Cardiac septum (tissue), 1 donor: ENCODE data around the gene PCOLCE2. TPM values are rescaled to one million over a fixed set of nuclear protein-coding genes. Genes with fewer than 3 reads are reported as not detected.
A peak's percentile ranks its signal among the peaks of the same experiment; 100 is the strongest.

Experiments used
- DNase-seq: peaks from one replicate; pipeline ENCODE4 v3.0.0-alpha.2; 2020; ENCODE audit warnings: low spot score
- intact Hi-C: fragments of 100-400 bp; cut with DNase I; formaldehyde crosslinking; loops from one replicate; pipeline ENCODE4 v1.14.0; 2022
- long read RNA-seq: library from polyadenylated mRNA; unstranded; transcript quantifications from one replicate; pipeline ENCODE4 v2.0.0, GENCODE V29; 2021
- total RNA-seq: library from RNA; stranded (reverse); fragmentation: NEBNext Ultra II Directional; extraction: Animal tissue kit (Norgen Biotek cat#: 25700); gene quantifications from one replicate; pipeline ENCODE4 v1.2.1, GENCODE V29; 2021
- donor health status: DM: no; HTN: no; CAD: no.

Gene PCOLCE2, protein sequence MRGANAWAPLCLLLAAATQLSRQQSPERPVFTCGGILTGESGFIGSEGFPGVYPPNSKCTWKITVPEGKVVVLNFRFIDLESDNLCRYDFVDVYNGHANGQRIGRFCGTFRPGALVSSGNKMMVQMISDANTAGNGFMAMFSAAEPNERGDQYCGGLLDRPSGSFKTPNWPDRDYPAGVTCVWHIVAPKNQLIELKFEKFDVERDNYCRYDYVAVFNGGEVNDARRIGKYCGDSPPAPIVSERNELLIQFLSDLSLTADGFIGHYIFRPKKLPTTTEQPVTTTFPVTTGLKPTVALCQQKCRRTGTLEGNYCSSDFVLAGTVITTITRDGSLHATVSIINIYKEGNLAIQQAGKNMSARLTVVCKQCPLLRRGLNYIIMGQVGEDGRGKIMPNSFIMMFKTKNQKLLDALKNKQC
- total RNA-seq = 42.2 TPM
- long read RNA-seq, transcript PCOLCE2-201 (9 exons, 2,021 nt) = major isoform, 67 of 71 reads
- long read RNA-seq, partial matches to known transcripts = 3 of 71 reads
- long read RNA-seq, other reads (novel, unspliced or antisense) = 1 of 71 reads

DNA sequence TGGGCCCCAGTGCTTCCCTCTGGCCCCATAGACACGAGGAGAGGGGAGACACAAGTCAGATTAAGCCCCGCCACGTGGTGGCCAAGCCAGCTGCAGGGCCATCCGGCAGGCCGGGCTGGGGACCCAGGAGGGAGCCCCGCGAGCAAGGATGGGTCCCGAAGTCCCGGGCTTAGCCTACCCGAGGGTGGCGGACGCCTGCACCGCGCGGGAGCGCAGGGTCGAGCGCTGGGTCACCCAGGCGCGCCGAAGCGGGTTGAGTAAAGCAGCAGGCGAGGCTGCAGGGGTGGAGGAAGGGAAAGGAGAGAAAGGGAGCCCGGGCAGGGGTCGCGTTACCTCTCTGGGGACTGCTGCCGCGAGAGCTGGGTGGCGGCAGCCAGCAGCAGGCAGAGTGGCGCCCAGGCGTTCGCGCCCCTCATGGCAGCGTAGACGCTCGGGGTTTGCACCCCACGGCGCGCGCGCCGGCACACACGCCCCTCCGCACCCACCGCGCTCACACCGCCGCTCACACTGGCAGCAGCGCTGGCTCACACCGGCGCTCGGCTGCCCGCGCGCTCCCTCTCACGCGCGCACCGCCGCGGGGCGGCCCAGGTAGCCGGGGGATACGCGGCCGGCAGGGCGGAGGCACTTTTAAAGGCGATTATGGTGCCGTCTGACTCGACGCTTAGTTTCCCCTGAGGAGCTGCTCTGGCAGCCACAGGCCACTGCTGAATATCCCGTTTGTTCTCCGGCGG is at the start of gene PCOLCE2:
PCOLCE2 (minus strand) TSS at position 603 of the 731 bp plus-strand sequence; CDS start at position 416, 187 bp downstream.
- DNase-seq = peak; percentile 80
- intact Hi-C loops = no loop called here

DNA sequence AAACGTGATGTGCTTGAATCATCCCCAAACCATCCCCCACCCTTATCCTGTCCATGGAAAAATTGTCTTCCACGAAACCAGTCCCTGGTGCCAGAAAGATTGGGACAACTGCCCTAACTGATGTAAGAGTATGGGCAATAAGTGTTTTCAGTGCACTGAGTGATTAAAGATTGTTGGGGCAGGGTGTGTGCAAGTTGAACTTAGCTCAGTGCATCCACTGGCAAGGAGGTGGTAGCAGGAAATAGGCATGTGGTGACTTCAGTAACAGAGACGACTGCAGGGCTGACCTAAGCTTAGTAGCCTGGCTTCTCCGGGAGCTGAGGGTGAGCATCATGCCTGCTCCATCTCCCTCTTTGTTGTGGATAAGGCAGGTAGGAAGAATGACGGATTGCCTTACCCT is 47.1 kb upstream of the PCOLCE2 start:
- intact Hi-C loops = no loop called here

DNA sequence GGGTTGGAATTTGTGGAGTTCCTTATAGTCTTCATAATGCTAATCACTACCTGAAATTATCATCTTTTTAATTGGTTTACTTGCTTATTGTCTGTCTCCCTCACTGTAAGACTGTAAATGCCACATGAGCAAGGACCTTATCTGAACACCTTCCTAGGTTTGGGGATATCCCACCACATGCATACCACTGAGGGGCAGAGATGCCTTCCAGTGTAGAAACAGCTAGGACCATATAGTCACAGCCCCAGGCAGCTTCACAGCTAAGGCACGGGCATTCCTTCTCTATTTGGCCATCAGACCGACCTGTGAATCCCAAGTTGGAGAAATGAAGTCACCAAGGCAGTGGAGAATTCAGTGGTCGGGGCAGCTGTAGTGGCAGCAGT is 46.0 kb upstream of the PCOLCE2 start:
- intact Hi-C loops = loop anchor here (5.0 kb wide), 2 partner anchors 47 to 108 kb away; no protein-coding TSS in a partner anchor
- no peak for DNase-seq

More for the DNA sequence above, 47.1 kb upstream of the PCOLCE2 start:
- DNase-seq = no peak

DNA sequence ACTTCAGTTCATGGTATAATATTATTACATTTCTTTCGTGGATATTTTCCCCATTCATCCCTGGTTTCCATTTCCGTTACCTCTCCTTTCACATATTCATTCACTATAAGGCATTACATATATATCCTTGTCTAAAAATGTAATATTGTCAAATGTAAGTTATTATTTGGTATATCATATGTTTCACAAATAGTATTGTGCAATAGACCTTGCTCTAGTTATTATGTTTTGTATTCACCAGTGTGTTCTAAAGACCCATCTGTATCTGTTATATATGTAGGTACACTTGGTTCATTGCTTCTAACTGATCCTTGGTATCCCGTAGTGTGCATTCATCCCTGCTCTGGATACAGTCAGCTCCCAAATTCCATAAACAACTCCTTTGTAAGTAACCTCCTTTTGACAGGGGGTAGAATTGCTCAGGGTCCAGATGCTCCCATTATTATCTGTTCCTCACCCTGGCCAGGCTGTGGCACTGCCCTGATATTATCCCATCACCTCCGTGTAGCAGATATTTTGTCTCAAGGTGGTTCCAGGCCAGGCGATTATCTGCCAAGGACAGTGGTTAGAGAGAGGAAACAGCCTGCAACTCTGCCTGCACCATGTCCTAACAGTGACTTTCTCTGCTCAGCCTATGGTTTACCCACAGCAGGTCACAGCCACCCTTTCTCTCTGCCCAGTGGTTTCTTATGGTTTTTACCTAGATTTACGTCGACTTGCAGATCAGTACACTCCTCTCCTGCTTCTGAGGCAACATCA is 45.4 kb upstream of the PCOLCE2 start:
- intact Hi-C loops = loop anchor here (5.0 kb wide), 2 partner anchors 48 to 107 kb away; no protein-coding TSS in a partner anchor
- no peak for DNase-seq

DNA sequence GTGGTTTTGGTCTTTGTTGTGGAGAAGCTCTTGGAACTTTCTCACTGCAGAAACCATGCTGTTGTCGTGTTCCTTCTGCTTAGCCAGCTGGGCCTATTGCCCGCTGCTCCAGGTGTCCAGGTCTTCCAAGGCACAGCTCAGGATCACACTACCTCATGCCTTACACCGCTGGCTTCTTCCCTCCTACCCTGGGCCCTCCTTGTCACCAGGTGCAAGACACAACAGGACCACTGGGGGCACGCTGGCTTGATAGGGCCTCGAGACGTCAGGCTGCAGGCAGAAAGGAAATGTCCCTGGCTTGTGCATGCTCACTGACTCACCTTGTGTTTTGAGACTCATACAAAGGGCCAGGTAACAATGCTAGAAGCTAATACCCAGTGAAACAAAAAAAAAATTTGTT is 42.3 kb upstream of the PCOLCE2 start:
- intact Hi-C loops = loop anchor here (5.0 kb wide), 2 partner anchors 51 to 104 kb away; no protein-coding TSS in a partner anchor
- DNase-seq = no peak

DNA sequence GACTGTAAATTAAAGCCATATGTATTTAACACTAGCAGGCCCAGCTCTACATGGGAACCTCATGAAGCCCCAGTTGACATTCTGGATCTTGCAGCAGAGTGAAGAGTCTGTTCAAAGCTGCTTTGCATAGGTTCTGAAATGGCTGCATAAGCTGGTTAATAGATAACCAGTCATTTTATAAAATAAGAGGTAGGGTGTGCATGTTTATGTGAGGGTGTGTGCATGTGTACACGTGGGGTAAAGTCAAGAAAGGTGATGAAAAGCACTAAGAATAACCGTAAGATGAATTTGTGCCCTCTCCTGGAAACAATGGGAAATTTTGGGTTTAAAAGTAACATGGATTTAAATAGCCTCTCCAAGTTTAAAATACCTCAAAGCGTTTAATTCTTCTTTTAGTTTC is 41.6 kb upstream of the PCOLCE2 start:
- intact Hi-C loops = loop anchor here (5.0 kb wide), 2 partner anchors 52 to 103 kb away; no protein-coding TSS in a partner anchor
- no peak for DNase-seq

DNA sequence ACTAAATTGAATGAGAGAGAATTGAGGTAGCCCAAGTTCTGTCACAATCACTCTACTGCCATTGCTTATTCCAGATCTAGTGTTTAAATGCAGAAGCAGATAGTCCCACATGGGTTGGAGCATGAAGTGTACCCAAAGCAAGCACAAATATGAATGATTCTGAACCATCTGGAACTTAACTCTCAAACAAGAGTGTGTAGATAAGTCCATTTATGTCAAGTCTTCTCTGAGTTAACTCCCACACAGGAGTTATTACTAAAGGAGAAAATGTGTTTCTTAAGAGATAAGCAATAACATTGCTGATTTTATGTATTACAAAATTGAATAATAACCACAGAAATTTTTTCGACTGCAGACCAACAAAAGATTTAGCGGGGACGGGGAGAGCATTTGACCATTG is 41.0 kb upstream of the PCOLCE2 start:
- intact Hi-C loops = loop anchor here (2.0 to 5.0 kb wide), 3 partner anchors 52 to 103 kb away; no protein-coding TSS in a partner anchor
- no peak for DNase-seq

DNA sequence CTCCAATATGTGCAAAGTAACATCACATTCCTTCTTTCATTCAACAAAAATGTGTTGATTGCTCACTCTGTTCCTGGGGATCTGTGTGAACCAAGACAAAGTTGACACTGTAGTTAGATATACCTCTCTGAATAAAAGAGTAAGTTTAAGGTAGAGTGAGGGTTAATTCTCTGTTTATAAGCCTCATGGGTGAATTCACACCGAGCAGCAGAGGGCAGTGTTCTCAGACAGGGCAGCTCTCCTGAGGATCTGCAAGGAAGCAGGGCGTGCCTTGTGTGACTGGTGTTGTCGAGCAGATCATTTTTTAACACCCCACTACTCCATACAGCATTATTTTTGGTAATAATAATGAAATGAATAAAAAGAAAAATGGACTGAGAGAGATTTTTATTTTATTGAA is 40.2 kb upstream of the PCOLCE2 start:
- intact Hi-C loops = loop anchor here (2.0 kb wide), 1 partner anchor 64 kb away; no protein-coding TSS in a partner anchor
- DNase-seq = no peak

DNA sequence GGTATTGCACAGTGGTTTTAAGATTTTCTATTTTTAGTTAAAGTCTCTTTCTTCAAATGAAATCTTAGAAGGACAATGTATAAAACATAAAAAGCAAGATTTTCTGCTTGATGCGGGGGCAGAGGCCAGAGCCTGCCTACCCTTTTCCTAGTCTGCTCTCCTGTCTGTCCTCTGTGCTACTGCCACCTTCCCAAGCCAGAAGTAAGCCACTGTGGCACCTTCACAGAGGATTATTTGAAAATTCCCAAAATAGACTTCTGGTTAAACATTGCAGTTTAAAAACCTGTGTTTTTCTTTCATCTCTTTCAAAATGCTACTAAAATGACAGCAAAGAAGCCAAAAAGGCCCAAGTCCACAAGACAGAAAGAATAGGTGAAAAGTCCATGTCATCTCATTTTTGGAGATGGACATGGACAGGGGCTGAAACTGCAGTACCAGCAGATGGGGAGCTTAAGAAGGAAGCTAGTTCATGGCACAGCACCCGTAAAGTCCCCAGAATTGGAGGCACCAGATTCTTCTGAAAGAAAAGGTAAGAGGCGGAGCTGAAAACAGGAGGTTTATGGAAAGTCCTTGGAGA is 37.6 kb upstream of the PCOLCE2 start:
- intact Hi-C loops = no loop called here

DNA sequence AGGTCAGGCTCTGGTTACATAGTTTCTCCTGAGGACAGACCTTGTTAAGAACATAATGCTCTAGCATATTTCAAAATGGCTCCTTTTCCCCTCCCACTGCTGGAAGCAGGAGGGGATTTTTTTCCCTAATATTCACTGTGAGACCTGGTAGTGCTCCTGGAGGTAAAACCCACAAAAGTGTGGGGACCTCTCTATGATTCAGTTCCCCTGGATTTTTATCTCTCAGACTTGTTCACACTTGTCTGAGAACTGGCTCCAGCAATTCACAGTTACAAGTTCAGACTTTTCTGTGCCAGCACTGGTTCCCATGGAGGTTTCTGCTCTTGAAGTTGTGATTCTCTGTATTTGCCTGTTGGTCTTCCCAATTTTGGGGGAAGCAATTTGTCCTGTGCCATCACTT is 36.3 kb upstream of the PCOLCE2 start:
- DNase-seq = no peak
- intact Hi-C loops = no loop called here

More for the DNA sequence above, 37.6 kb upstream of the PCOLCE2 start:
- no peak for DNase-seq

DNA sequence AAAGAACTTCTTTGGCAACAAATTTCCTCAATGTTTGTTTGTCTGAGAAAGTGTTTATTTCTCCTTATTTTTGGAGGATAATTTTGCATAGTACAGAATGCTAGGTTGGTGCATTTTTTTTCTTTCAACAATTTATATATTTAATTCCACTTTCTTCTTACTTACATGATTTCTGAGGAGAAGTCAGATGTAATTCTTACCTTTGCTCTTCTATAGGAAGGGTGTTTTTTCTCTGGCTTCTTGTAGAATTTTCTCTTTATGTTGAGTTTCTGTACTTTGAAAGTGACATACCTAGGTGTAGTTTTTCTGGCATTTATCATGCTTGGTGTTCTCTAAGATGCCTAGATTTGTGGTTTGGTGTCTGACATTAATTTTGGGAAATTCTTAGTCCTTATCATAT is 34.8 kb upstream of the PCOLCE2 start:
- DNase-seq = no peak
- intact Hi-C loops = no loop called here

DNA sequence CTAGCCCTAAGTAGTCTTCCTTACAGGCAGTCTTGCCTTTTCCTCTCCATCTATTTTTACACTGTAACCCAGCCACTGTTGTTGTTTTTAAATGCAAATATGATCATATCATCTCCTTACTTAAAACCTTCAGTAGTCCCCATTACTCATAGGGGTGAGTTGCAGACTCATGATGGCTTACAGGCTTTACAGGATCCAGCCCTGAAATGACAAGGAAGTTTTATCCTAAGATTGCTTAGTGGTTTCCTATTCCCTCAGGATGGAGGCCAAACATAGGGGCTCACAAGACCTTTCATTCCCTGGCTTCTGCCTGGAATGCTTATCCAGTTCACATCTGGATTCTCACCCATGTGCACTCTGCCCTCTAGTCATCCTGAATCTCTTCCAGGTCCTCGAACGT is 27.7 kb upstream of the PCOLCE2 start:
- no peak for DNase-seq
- intact Hi-C loops = no loop called here

DNA sequence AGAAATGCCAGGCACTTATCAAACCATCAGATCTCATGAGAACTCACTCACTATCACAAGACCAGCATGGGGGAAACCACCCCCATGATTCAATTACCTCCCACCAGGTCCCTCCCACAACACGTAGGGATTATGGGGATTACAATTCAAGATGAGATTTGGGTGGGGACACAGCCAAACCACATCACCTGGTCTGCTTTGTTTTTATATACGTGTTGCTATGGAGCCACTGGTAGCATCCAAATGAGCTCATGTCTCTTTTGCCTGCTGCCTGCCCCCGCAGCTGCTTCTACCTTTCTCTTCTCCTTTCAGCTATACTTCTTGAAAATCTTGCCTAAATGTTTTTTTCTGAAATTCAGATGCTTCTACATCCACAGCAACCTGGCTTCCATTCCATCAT is 26.8 kb upstream of the PCOLCE2 start:
- no peak for DNase-seq
- intact Hi-C loops = no loop called here

DNA sequence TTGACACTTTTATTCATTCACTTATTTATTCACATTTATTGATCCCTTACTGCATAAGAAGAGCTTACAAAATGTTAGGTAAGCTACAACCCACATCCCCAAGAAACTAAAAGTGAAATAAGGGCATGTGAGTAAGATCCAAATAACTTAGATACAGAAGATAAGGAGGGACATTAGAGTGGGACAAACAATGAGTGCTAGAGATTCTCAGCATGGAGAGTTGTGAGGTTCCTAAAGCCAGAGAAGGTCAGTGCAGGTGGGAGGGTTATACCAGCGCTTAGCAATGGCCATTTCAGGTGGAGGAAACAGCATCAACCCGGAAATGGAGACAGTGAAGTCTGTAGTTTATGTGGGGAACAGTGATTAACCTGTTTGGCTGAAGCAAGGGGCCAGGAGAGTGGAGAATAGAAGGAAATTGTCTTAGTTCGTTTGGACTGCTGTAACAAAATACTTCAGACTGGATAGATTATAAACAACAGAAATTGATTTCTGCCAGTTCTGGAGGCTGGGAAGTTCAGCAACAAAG is 25.5 kb upstream of the PCOLCE2 start:
- no peak for DNase-seq
- intact Hi-C loops = no loop called here

DNA sequence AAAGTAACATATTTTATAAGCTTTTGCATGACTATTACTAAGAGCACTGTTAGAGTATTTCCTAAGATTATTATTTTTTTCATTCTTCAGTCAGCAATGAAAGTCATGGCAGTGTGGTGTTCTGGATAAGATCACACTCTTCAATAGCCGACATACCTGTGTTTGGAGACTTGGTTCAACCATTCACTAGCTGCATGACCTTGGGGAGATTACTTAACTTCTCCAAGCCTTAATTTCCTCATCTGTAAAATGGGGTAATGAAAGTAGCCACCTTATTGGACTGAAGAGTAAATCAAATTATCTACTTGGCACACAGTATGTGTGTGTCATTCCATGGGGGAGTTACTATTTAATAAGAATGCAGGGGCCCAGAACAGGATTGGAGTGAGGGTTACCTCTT is 24.5 kb upstream of the PCOLCE2 start:
- no peak for DNase-seq
- intact Hi-C loops = no loop called here

DNA sequence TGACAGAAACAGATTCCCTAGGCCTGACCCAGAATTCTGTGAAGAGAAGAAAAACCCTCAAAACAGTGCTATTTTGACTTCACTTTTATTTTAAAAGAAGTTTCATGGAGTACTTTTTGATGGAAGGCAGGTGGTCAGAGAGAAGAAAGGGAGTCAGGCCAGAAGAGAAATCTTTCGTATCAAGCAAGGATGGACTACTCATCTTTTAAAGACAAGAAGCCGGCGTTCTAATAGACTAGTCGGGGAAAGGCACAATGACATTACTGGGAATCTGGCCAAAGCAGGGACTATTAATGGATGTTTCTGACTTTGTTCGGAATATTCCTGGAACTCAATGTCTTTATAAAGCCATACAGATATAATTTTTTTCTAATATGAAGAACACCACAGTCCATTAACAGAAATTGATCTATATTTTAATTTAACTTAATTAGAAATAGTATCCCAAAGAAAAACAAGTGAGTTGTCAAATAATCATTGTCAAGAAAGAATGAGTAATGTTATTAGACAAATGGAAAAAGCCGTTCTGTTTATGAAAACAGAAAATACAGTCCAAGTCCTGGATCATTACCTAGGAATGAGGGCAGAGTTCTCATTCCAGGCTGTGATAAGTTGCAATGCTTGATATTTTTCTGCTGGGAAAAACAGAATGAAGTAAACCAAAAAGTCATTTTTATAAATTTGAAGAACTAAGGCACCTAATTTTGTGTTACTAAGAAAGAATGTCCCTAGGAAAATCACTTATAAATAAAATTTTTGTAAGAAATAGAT is 23.7 kb upstream of the PCOLCE2 start:
- intact Hi-C loops = no loop called here
- no peak for DNase-seq

DNA sequence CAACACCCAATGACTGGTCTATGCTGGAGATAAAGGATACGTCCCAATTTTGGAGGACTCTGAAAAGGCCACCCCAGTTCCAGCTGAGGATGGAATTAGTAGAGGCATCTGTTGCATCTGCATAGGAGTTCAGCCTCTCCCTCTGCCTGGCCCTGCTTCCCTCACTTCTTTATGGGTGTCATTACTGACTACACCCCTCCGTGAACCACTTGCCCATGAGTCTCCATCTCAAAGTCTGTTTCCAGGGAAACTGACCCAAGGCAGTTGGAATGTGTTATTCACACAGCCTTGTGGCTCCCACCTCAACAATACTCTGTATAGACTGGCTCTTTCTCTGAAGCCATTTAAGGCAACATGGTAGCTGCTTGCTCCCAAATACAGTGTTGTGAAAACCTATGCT is 21.4 kb upstream of the PCOLCE2 start:
- intact Hi-C loops = no loop called here
- DNase-seq = no peak

DNA sequence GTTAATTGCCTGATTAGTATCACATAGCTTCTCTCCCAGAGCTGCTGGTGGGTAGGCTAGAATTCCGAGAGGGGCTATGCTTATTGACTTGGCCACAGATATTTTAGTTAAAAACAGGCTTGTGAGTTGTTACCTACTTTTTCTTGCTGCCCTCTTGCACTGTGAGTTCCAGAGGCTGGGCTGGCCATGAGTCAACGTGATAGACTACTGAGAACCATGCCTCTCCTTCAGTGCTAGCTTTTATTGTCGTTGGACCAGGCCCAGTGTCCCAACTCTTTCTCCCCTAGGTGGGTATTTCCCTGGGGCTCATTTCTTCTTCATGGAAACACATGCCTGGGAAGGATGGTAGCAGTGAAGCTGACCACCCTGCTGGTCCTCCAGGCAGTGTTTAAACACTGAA is 20.4 kb upstream of the PCOLCE2 start:
- no peak for DNase-seq
- intact Hi-C loops = no loop called here
